HEK293 (cell line): ENCODE measurements around the gene HAND2.

ENCODE experiments used
- CTCF ChIA-PET: fragments of 350-600 bp; formaldehyde crosslinking; extraction: SDS; loops from one replicate; lab custom pipeline; 2021; ENCODE audit warnings: antibody characterized with exemption; lab: Yijun Ruan, JAX
- POLR2A ChIA-PET: fragments of 300-600 bp; formaldehyde crosslinking; extraction: SDS; loops from one replicate; lab custom pipeline; 2020; ENCODE audit warnings: antibody characterized with exemption, inconsistent platforms; lab: Yijun Ruan, JAX
- H3K27ac ChIP-seq: fragments of 200-500 bp; sonication (Bioruptor generic); 2 replicates; pipeline ENCODE4 v1.5.1; 2014; ENCODE audit warnings: low read depth, low read length, control low read depth, inconsistent platforms; ENCODE audit errors: extremely low read depth
- H3K36me3 ChIP-seq, 2 experiments: fragments of 200-500 bp in 1 of 2; sonication (Bioruptor generic) in 1 of 2; 1 replicate in 1 of 2; 2 replicates in 1 of 2; pipeline ENCODE4 v1.5.1; 2014 to 2017; ENCODE audit warnings: inconsistent platforms in 2 of 2, low read length in 2 of 2; ENCODE audit not compliant: control insufficient read depth in 2 of 2, insufficient read depth in 1 of 2
- H3K4me1 ChIP-seq: fragments of 200-500 bp; sonication (Bioruptor generic); 2 replicates; pipeline ENCODE4 v1.5.1; 2014; ENCODE audit warnings: mild to moderate bottlenecking, low read length, inconsistent platforms; ENCODE audit not compliant: control insufficient read depth, insufficient read depth
- H3K4me3 ChIP-seq: 2 replicates; pipeline ENCODE4 v1.5.1; 2011; ENCODE audit warnings: low read depth, mild to moderate bottlenecking, control low read depth, low read length, moderate library complexity
- H3K9me3 ChIP-seq: fragments of 200-500 bp; sonication (Bioruptor generic); 2 replicates; pipeline ENCODE4 v1.5.1; 2014; ENCODE audit warnings: low read depth, low read length, inconsistent platforms; ENCODE audit not compliant: control insufficient read depth, insufficient read depth
- KLF10 ChIP-seq: fragments of 450-650 bp; IDR thresholded peaks from 2 replicates; pipeline ENCODE4 v1.5.1; 2018; ENCODE audit warnings: missing biosample characterization, mild to moderate bottlenecking, missing genetic modification characterization
- MYNN ChIP-seq: fragments of 450-650 bp; formaldehyde crosslinking; IDR thresholded peaks from 2 replicates; pipeline ENCODE4 v1.5.1; 2016; ENCODE audit warnings: missing biosample characterization, missing genetic modification characterization, borderline replicate concordance
- SP3 ChIP-seq: fragments of 450-650 bp; formaldehyde crosslinking; IDR thresholded peaks from 2 replicates; pipeline ENCODE4 v1.5.1; 2016; ENCODE audit warnings: missing biosample characterization, missing genetic modification characterization
- SP7 ChIP-seq: fragments of 450-650 bp; formaldehyde crosslinking; IDR thresholded peaks from 2 replicates; pipeline ENCODE4 v1.5.1; 2016; ENCODE audit warnings: missing biosample characterization, missing genetic modification characterization
- TCF7L2 ChIP-seq: IDR thresholded peaks from 2 replicates; pipeline ENCODE4 v1.6.1; 2011; ENCODE audit warnings: low read depth, mild to moderate bottlenecking, inconsistent platforms, low read length, moderate library complexity, borderline replicate concordance
- YY1 ChIP-seq: fragments of 450-650 bp; formaldehyde crosslinking; IDR thresholded peaks from 2 replicates; pipeline ENCODE4 v1.5.1; 2018; ENCODE audit warnings: missing biosample characterization, missing genetic modification characterization
- ZBTB20 ChIP-seq: fragments of 450-650 bp; formaldehyde crosslinking; IDR thresholded peaks from 2 replicates; pipeline ENCODE4 v1.5.1; 2016; ENCODE audit warnings: missing biosample characterization, missing genetic modification characterization
- ZBTB21 ChIP-seq: fragments of 450-650 bp; formaldehyde crosslinking; IDR thresholded peaks from 2 replicates; pipeline ENCODE4 v1.5.1; 2017; ENCODE audit warnings: missing biosample characterization, missing genetic modification characterization
- ZBTB8A ChIP-seq: fragments of 450-650 bp; formaldehyde crosslinking; IDR thresholded peaks from 2 replicates; pipeline ENCODE4 v1.5.1; 2016; ENCODE audit warnings: missing biosample characterization, missing genetic modification characterization
- ZNF133 ChIP-seq: fragments of 450-650 bp; formaldehyde crosslinking; IDR thresholded peaks from 2 replicates; pipeline ENCODE4 v1.5.1; 2016; ENCODE audit warnings: missing biosample characterization, missing genetic modification characterization
- ZNF155 ChIP-seq: fragments of 450-650 bp; formaldehyde crosslinking; IDR thresholded peaks from 2 replicates; pipeline ENCODE4 v1.5.1; 2016; ENCODE audit warnings: missing biosample characterization, missing genetic modification characterization
- ZNF23 ChIP-seq: fragments of 450-650 bp; formaldehyde crosslinking; IDR thresholded peaks from 2 replicates; pipeline ENCODE4 v1.5.1; 2016; ENCODE audit warnings: missing biosample characterization, missing genetic modification characterization, borderline replicate concordance
- ZNF311 ChIP-seq: fragments of 450-650 bp; formaldehyde crosslinking; IDR thresholded peaks from 2 replicates; pipeline ENCODE4 v1.5.1; 2017; ENCODE audit warnings: missing biosample characterization, missing genetic modification characterization, borderline replicate concordance
- ZNF335 ChIP-seq: fragments of 450-650 bp; formaldehyde crosslinking; conservative IDR thresholded peaks from 2 replicates; pipeline ENCODE4 v1.5.1; 2016; ENCODE audit warnings: missing biosample characterization, missing genetic modification characterization
- ZNF341 ChIP-seq: fragments of 450-650 bp; formaldehyde crosslinking; IDR thresholded peaks from 2 replicates; pipeline ENCODE4; 2016; ENCODE audit warnings: low read depth, missing biosample characterization, missing genetic modification characterization
- ZNF560 ChIP-seq: fragments of 450-650 bp; formaldehyde crosslinking; IDR thresholded peaks from 2 replicates; pipeline ENCODE4 v1.5.1; 2017; ENCODE audit warnings: missing biosample characterization, missing genetic modification characterization, borderline replicate concordance
- ZNF629 ChIP-seq: fragments of 450-650 bp; formaldehyde crosslinking; IDR thresholded peaks from 2 replicates; pipeline ENCODE4 v1.5.1; 2017; ENCODE audit warnings: missing biosample characterization, missing genetic modification characterization
- ZNF76 ChIP-seq: fragments of 450-650 bp; formaldehyde crosslinking; IDR thresholded peaks from 2 replicates; pipeline ENCODE4; 2016; ENCODE audit warnings: low read depth, missing biosample characterization, missing genetic modification characterization, borderline replicate concordance
- ZNF777 ChIP-seq: fragments of 450-650 bp; formaldehyde crosslinking; IDR thresholded peaks from 2 replicates; pipeline ENCODE4 v1.5.1; 2017; ENCODE audit warnings: missing biosample characterization, missing genetic modification characterization, borderline replicate concordance
- ZXDB ChIP-seq: fragments of 450-650 bp; formaldehyde crosslinking; IDR thresholded peaks from 2 replicates; pipeline ENCODE4 v1.5.1; 2016; ENCODE audit warnings: missing biosample characterization, missing genetic modification characterization
- TF ChIP-seq, protein P1 (sequence below): fragments of 450-650 bp; formaldehyde crosslinking; optimal IDR thresholded peaks from 2 replicates; pipeline ENCODE3; 2016; ENCODE audit warnings: missing biosample characterization, mild to moderate bottlenecking, missing genetic modification characterization
- TF ChIP-seq, protein P2 (sequence below): fragments of 450-650 bp; formaldehyde crosslinking; conservative IDR thresholded peaks from 2 replicates; pipeline ENCODE4 v1.5.1; 2016; ENCODE audit warnings: low read depth, missing biosample characterization, missing genetic modification characterization
- TF ChIP-seq, protein P3 (sequence below): fragments of 450-650 bp; formaldehyde crosslinking; IDR thresholded peaks from 2 replicates; pipeline ENCODE4 v1.5.1; 2016; ENCODE audit warnings: missing biosample characterization, missing genetic modification characterization

HAND2 gene

DNA sequence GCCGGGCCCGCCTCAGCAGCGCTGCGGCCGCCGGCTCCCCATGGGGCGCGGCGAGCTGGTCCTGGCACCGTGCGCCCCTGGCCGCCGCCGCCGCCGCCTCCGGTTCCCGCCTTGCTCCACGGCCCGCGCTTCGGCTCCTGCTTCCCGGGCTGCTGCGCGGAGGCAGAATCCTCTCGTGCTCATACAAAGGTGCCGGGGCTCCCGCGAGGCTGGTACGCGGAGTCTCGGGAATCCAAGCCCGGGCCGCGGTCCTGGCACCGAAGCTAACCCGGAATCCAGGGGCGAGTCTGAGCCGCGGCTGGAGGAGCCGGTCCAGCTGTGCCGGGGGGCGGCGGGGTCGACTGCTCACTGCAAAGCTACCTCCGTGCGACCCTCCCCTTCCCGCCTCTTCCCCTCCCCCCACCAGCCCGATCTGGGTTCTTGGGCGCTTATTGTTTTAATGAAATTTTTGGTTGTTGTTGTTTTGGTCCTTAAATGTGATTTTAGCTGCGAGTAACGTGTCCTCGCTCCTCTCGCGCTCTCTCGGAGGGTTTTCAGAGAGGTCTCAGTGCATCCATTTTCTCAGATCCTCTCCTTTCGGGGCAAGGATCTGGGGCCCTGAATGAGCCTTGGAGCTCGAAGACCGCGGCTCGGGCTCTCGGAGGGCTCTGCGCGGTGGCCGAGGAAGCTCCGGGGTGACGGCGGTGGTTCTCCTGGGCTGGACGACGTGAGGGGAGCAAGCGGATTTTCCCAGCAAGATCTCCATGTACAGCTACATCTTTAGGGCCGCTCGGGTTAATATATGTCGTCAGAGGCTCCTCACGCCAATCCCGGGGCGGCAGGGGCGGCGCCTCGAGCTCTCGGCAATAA lies at the start of gene HAND2:
Gene HAND2 (minus strand): TSS at position 753 of the 849 bp plus-strand sequence. CDS start 940 bp downstream, outside the sequence.
- H3K9me3 ChIP-seq: no peaks in the 10 kb centered on the region
- H3K4me1 ChIP-seq: peaks cover 3% of the 10 kb centered on the region; the same call in 1 of the 2 replicates
- H3K36me3 ChIP-seq: peaks cover 0 to 13% of the 10 kb centered on the region in 2 experiments; a peak in 1 of 3 replicates
- ChIA-PET POLR2A (interaction anchor here (0.6 to 1.3 kb wide), 8 partner anchors 11 to 1096 kb away, joined by 3 to 8 read pairs (median 6); partner anchors contain the start of gene HMGB2), CTCF (interaction anchor here (0.7 to 1.8 kb wide), 3 partner anchors 35 to 298 kb away, joined by 3 to 7 read pairs (median 3); no protein-coding TSS in a partner anchor)
- TF ChIP-seq ZNF341 (tag by site-specific recombination) (peak; percentile 25; the same call in 1 of the 2 replicates), ZNF629 (peak; percentile 80), ZNF76 (tag by site-specific recombination) (peak; percentile 33; the same call in 1 of the 2 replicates), ZBTB20 (tag by site-specific recombination) (peak; percentile 78), ZNF133 (tag by site-specific recombination) (no peak), ZXDB (tag by site-specific recombination) (peak; percentile 61), MYNN (tag by site-specific recombination) (no peak), YY1 (tag by site-specific recombination) (peak; percentile 78), ZNF335 (tag by site-specific recombination) (peak; percentile 67), KLF10 (tag by site-specific recombination) (no peak), ZNF311 (tag by site-specific recombination) (no peak), ZNF560 (peak; percentile 27; the same call in 1 of the 2 replicates), SP3 (tag by site-specific recombination) (peak; percentile 24), ZNF23 (no peak), ZNF777 (tag by site-specific recombination) (0 out of 2 replicates have a peak, but pooled peaks have one; percentile 27), ZBTB8A (tag by site-specific recombination) (0 out of 2 replicates have a peak, but pooled peaks have one; percentile 17), SP7 (peak; percentile 16; the same call in 1 of the 2 replicates), ZNF155 (no peak), ZBTB21 (tag by site-specific recombination) (peak; percentile 59; the same call in 1 of the 2 replicates), TCF7L2 (peak; percentile 61; the same call in 1 of the 2 replicates)
- TF ChIP-seq, protein P1, sequence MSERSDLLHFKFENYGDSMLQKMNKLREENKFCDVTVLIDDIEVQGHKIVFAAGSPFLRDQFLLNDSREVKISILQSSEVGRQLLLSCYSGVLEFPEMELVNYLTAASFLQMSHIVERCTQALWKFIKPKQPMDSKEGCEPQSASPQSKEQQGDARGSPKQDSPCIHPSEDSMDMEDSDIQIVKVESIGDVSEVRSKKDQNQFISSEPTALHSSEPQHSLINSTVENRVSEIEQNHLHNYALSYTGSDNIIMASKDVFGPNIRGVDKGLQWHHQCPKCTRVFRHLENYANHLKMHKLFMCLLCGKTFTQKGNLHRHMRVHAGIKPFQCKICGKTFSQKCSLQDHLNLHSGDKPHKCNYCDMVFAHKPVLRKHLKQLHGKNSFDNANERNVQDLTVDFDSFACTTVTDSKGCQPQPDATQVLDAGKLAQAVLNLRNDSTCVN (tag by site-specific recombination): peak; percentile 65
- TF ChIP-seq, protein P2, sequence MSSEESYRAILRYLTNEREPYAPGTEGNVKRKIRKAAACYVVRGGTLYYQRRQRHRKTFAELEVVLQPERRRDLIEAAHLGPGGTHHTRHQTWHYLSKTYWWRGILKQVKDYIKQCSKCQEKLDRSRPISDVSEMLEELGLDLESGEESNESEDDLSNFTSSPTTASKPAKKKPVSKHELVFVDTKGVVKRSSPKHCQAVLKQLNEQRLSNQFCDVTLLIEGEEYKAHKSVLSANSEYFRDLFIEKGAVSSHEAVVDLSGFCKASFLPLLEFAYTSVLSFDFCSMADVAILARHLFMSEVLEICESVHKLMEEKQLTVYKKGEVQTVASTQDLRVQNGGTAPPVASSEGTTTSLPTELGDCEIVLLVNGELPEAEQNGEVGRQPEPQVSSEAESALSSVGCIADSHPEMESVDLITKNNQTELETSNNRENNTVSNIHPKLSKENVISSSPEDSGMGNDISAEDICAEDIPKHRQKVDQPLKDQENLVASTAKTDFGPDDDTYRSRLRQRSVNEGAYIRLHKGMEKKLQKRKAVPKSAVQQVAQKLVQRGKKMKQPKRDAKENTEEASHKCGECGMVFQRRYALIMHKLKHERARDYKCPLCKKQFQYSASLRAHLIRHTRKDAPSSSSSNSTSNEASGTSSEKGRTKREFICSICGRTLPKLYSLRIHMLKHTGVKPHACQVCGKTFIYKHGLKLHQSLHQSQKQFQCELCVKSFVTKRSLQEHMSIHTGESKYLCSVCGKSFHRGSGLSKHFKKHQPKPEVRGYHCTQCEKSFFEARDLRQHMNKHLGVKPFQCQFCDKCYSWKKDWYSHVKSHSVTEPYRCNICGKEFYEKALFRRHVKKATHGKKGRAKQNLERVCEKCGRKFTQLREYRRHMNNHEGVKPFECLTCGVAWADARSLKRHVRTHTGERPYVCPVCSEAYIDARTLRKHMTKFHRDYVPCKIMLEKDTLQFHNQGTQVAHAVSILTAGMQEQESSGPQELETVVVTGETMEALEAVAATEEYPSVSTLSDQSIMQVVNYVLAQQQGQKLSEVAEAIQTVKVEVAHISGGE (tag by site-specific recombination): peak; percentile 23; the same call in 1 of the 2 replicates
- TF ChIP-seq, protein P3, sequence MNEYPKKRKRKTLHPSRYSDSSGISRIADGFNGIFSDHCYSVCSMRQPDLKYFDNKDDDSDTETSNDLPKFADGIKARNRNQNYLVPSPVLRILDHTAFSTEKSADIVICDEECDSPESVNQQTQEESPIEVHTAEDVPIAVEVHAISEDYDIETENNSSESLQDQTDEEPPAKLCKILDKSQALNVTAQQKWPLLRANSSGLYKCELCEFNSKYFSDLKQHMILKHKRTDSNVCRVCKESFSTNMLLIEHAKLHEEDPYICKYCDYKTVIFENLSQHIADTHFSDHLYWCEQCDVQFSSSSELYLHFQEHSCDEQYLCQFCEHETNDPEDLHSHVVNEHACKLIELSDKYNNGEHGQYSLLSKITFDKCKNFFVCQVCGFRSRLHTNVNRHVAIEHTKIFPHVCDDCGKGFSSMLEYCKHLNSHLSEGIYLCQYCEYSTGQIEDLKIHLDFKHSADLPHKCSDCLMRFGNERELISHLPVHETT (tag by site-specific recombination): no peak
- peak within 1 kb of the TSS; percentile 47 for H3K4me3 ChIP-seq
- H3K27ac ChIP-seq: peak within 1 kb of the TSS; percentile 68; the same call in 1 of the 2 replicates
